B cell (primary cell): ENCODE results near the gene SRC. TPM values are rescaled to one million over a fixed set of nuclear protein-coding genes. Genes with fewer than 3 reads are reported as not detected.

ENCODE experiments used
- ATAC-seq: fragments of 200-7000 bp; cut with Tn5 transposase; one replicate; pipeline ENCODE4 v1.10.0; 2021; ENCODE audit warnings: low read depth, mild to moderate bottlenecking, moderate number of reproducible peaks, moderate library complexity
- CTCF ChIA-PET: fragments of 350-600 bp; sonication (Branson Sonifier 250); formaldehyde crosslinking; loops from one replicate; lab custom pipeline; 2021; ENCODE audit warnings: antibody characterized with exemption, inconsistent platforms; lab: Charles Lee
- POLR2A ChIA-PET: fragments of 350-600 bp; sonication (Branson Sonifier 250); formaldehyde crosslinking; loops from one replicate; lab custom pipeline; 2021; ENCODE audit warnings: antibody characterized with exemption; lab: Charles Lee
- DNase-seq: peaks from one replicate; pipeline ENCODE4 v3.0.0; 2013
- H2AFZ ChIP-seq: 2 replicates; pipeline ENCODE4 v1.6.1; 2012; ENCODE audit warnings: mild to moderate bottlenecking, low read depth, low read length; ENCODE audit not compliant: insufficient read depth, poor library complexity, severe bottlenecking
- H3K27ac ChIP-seq, 2 donors: 1 replicate in 1 of 2; 2 replicates in 1 of 2; pipeline ENCODE4 v1.5.1; 2012 to 2013; ENCODE audit warnings: low read length in 2 of 2, mild to moderate bottlenecking in 2 of 2, moderate library complexity in 1 of 2
- H3K27me3 ChIP-seq, 4 experiments: fragments of 200-600 bp in 1 of 4; sonication (generic) in 1 of 4; replicated peaks in 1 of 4; 1 replicate in 2 of 4; 2 replicates in 2 of 4; pipeline versions ENCODE4 v1.6.1 to v1.7.0; 2013 to 2016; ENCODE audit warnings: low read length in 3 of 4, mild to moderate bottlenecking in 2 of 4, mixed read lengths in 1 of 4, moderate library complexity in 1 of 4; ENCODE audit not compliant: insufficient read depth in 4 of 4, control insufficient read depth in 3 of 4; ENCODE audit errors: control extremely low read depth in 1 of 4
- H3K36me3 ChIP-seq, 2 experiments: replicated peaks in 1 of 2; 1 replicate in 1 of 2; 2 replicates in 1 of 2; pipeline versions ENCODE4 v1.6.1 to v1.7.1; 2013; ENCODE audit warnings: low read length in 1 of 2; ENCODE audit not compliant: insufficient read depth in 2 of 2, control insufficient read depth in 1 of 2; ENCODE audit errors: control extremely low read depth in 1 of 2, extremely low read depth in 1 of 2
- H3K4me1 ChIP-seq, 2 donors: fragments of 200-600 bp in 1 of 2; sonication (generic) in 1 of 2; 1 replicate in 1 of 2; 2 replicates in 1 of 2; pipeline versions ENCODE4 v1.5.1 to v1.6.1; 2013 to 2017; ENCODE audit warnings: low read length in 2 of 2; ENCODE audit not compliant: control insufficient read depth in 2 of 2, insufficient read depth in 2 of 2
- H3K4me2 ChIP-seq: replicated peaks from 2 replicates; pipeline ENCODE3; 2012; ENCODE audit warnings: mild to moderate bottlenecking, low read depth, low read length; ENCODE audit not compliant: poor library complexity, severe bottlenecking
- H3K4me3 ChIP-seq, 5 experiments: fragments of 200-600 bp in 1 of 5; sonication (generic) in 1 of 5; 1 replicate in 3 of 5; 2 replicates in 2 of 5; pipeline versions ENCODE4 v1.5.1 to v1.7.0; 2011 to 2016; ENCODE audit warnings: low read length in 4 of 5, mild to moderate bottlenecking in 4 of 5, low read depth in 2 of 5, control low read depth in 1 of 5, moderate library complexity in 1 of 5; ENCODE audit not compliant: insufficient read depth in 1 of 5; ENCODE audit errors: control extremely low read depth in 1 of 5, extremely low read depth in 1 of 5
- H3K79me2 ChIP-seq: fragments of 200-600 bp; sonication (generic); one replicate; pipeline ENCODE4 v1.6.0; 2016; ENCODE audit warnings: low read length; ENCODE audit not compliant: control insufficient read depth, insufficient read depth
- H3K9ac ChIP-seq: fragments of 200-600 bp; sonication (generic); 2 replicates; pipeline ENCODE4 v1.6.1; 2017; ENCODE audit warnings: mild to moderate bottlenecking, low read length, moderate library complexity
- H3K9me3 ChIP-seq, 3 donors: one replicate each; pipeline versions ENCODE4 v1.6.1 to v1.7.1; 2013; ENCODE audit warnings: low read length in 2 of 3; ENCODE audit not compliant: control insufficient read depth in 2 of 3, insufficient read depth in 1 of 3; ENCODE audit errors: control extremely low read depth in 1 of 3
- H4K20me1 ChIP-seq: 2 replicates; pipeline ENCODE4 v1.6.0; 2012; ENCODE audit warnings: mild to moderate bottlenecking, low read length; ENCODE audit not compliant: insufficient read depth, control insufficient read depth, poor library complexity, severe bottlenecking
- H3K27ac Mint-ChIP-seq: one replicate; pipeline ENCODE4 v1.8.0; 2021; ENCODE audit warnings: mixed read lengths
- H3K27me3 Mint-ChIP-seq: one replicate; pipeline ENCODE4 v1.8.0; 2021; ENCODE audit warnings: mixed read lengths
- H3K4me1 Mint-ChIP-seq: one replicate; pipeline ENCODE4 v1.8.0; 2021; ENCODE audit warnings: mixed read lengths
- H3K4me3 Mint-ChIP-seq: one replicate; pipeline ENCODE4 v1.8.0; 2021; ENCODE audit warnings: mixed read lengths
- H3K9me3 Mint-ChIP-seq: one replicate; pipeline ENCODE4 v1.8.0; 2022; ENCODE audit warnings: mixed read lengths; ENCODE audit not compliant: insufficient read depth
- EZH2 ChIP-seq: IDR thresholded peaks from 2 replicates; pipeline ENCODE4 v1.6.1; 2012; ENCODE audit warnings: borderline replicate concordance, low read depth, mild to moderate bottlenecking, moderate library complexity, low read length; ENCODE audit not compliant: insufficient read depth, poor library complexity, severe bottlenecking
- WGBS: methylation state at CpG from one replicate; pipeline ENCODE4 v1.1.5; 2013; ENCODE audit warnings: missing lambda C conversion rate; ENCODE audit not compliant: insufficient coverage; 5-methylcytosine and 5-hydroxymethylcytosine counted together
- intact Hi-C: fragments of 100-400 bp; cut with micrococcal nuclease; formaldehyde crosslinking; loops from one replicate; pipeline ENCODE4 v1.10.0; 2022
- polyA plus RNA-seq: library from polyadenylated mRNA; depleted of rRNA; stranded (reverse); fragments of >200 nt; gene quantifications from 2 replicates; pipeline ENCODE4 v1.2.3, GENCODE V29; 2012
- total RNA-seq, 2 donors: library from RNA; stranded (reverse); fragments of 120-200 nt in 1 of 2; gene quantifications; 1 replicate in 1 of 2; 2 replicates in 1 of 2; pipeline versions ENCODE4 v1.2.3 to v1.2.4, GENCODE V29; 2013 to 2022
- TF ChIP-seq, protein P1 (sequence below): fragments of 200-600 bp; IDR thresholded peaks from one replicate; pipeline ENCODE4 v1.8.0; 2022; ENCODE audit warnings: antibody characterized with exemption, mild to moderate bottlenecking

Gene SRC
- total and polyA plus RNA-seq, 2 donors (not counting 1 experiment from before 2014, with no cell fraction given), result 6.5 to 16.8 TPM

DNA sequence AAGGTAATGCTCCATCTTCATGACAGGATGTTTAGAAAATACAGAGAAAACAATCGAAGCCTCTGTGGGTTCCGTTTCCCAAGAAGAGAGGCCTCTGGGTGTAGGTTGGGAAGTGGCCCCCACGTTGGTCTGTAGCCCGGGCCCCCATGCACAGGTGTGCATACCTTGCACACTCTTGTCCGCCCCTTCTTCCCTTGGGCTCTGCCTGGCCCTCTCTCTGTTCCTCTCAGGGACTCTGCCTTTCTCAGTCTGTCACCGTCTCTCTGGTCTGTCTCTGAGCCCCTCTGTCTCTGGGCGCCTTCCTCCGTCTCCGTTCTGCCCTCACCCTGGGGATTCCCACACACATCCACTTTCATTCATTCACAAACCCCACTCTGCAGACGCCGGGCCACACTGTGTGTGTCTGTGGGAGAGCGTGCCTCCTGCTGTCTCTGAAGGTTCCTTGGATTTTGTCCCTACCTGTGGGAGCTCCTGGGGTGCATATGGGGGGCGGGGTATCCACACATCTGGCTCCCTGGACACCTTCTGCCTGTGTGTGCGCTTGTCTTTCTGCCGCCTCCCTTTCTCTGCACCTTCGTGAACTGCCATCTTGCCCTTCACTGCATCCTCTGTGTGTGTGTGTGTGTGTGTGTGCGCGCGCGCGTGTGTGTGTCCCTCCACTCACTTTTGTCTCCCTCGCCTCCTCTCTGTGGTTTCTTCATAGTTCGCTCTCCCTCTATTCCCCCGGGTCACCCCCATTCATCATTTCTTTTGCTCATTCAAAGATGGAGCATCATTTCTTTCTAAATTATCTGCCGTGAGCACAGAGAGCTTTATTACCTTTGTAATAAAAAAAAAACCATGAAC lies 75.3 kb downstream of the SRC start:
- H3K4me1 Mint-ChIP-seq, result no peaks in the 10 kb centered on the region
- Histone ChIP-seq H2AFZ (no peak overlapping the region), H3K9ac (no peak overlapping the region), H3K27ac (no peak overlapping the region), H3K4me3 (no peak overlapping the region), H3K36me3 (no peaks in the 10 kb centered on the region), H3K27me3 (peaks cover 0 to 43% (median 8%) of the 10 kb centered on the region in 4 experiments), H4K20me1 (no peaks in the 10 kb centered on the region), H3K4me1 (no peaks in the 10 kb centered on the region), H3K4me2 (no peak overlapping the region), H3K9me3 (peaks cover 0 to 3% (median 0%) of the 10 kb centered on the region in 3 donors), H3K79me2 (no peaks in the 10 kb centered on the region)
- H3K27me3 Mint-ChIP-seq, result peaks cover 33% of the 10 kb centered on the region
- TF ChIP-seq, protein P1, sequence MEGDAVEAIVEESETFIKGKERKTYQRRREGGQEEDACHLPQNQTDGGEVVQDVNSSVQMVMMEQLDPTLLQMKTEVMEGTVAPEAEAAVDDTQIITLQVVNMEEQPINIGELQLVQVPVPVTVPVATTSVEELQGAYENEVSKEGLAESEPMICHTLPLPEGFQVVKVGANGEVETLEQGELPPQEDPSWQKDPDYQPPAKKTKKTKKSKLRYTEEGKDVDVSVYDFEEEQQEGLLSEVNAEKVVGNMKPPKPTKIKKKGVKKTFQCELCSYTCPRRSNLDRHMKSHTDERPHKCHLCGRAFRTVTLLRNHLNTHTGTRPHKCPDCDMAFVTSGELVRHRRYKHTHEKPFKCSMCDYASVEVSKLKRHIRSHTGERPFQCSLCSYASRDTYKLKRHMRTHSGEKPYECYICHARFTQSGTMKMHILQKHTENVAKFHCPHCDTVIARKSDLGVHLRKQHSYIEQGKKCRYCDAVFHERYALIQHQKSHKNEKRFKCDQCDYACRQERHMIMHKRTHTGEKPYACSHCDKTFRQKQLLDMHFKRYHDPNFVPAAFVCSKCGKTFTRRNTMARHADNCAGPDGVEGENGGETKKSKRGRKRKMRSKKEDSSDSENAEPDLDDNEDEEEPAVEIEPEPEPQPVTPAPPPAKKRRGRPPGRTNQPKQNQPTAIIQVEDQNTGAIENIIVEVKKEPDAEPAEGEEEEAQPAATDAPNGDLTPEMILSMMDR, result no peak
- TF ChIP-seq EZH2, result no peak
- ChIA-PET POLR2A (no interaction called here), CTCF (no interaction called here)
- 69% methylated on average over 8 of the region's 25 CpGs for WGBS
- no peak overlapping the region for H3K4me3 Mint-ChIP-seq
- DNase-seq (no peak), ATAC-seq (no peak)
- intact Hi-C loops, result no loop called here
- no peak overlapping the region for H3K27ac Mint-ChIP-seq
- H3K9me3 Mint-ChIP-seq, result no peaks in the 10 kb centered on the region

DNA sequence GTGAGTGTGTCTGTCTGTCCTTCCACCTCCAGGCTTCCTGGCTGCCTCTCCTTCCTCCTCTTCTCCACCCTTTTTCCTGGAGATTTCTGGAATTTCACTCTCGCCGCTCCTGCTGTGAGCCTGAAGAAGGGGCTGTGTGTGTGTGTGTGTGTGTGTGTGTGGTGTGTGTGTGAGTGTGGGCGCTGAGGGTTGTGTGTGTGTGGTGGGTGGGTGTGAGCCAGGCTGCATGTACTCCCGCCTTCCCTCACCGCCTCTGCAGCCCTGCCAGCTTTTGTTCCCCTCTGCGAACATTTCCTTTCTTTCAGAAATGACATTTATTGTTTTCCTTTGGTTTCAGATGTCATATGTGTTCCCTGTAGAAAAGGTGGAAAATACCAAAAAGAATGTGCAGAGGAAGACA lies 76.0 kb downstream of the SRC start:
- no CpG with 5 or more reads among the region's 6 CpGs for WGBS
- Histone ChIP-seq H2AFZ (no peak overlapping the region), H3K27ac (no peak overlapping the region), H3K36me3 (no peaks in the 10 kb centered on the region), H3K4me2 (no peak overlapping the region), H3K4me1 (no peaks in the 10 kb centered on the region), H3K9me3 (peaks cover 0 to 3% (median 0%) of the 10 kb centered on the region in 3 donors), H3K27me3 (peaks cover 0 to 46% (median 8%) of the 10 kb centered on the region in 4 experiments), H3K9ac (no peak overlapping the region), H4K20me1 (no peaks in the 10 kb centered on the region), H3K79me2 (no peaks in the 10 kb centered on the region), H3K4me3 (no peak overlapping the region)
- no peaks in the 10 kb centered on the region for H3K4me1 Mint-ChIP-seq
- POLR2A ChIA-PET, result no interaction called here
- no peak overlapping the region for H3K27ac Mint-ChIP-seq
- no peak for TF ChIP-seq EZH2
- TF ChIP-seq, protein P1, result no peak
- no peaks in the 10 kb centered on the region for H3K9me3 Mint-ChIP-seq
- DNase-seq (no peak), ATAC-seq (no peak)
- H3K27me3 Mint-ChIP-seq, result peaks cover 33% of the 10 kb centered on the region
- no peak overlapping the region for H3K4me3 Mint-ChIP-seq
- intact Hi-C loops, result no loop called here
- CTCF ChIA-PET, result no interaction called here
